ENCODE data around the gene NUDT21.

- TF ChIP-seq CTCF (IDR thresholded peaks at IDR 0.05) (no peak), ZFX (IDR thresholded peaks at IDR 0.05; ENCODE audit: borderline replicate concordance) (no peak)
Observed at GRCh38 chr16:56424791-56425438, 26.2 kb downstream of the NUDT21 start.
